H54 (cell line): ENCODE data around the gene PRR16.
"Not testable (repeated sequence)": the region's sequence is repeated elsewhere in the genome, so short reads cannot be mapped to it uniquely, and the experiment has no call there.

ENCODE experiments used
- DNase-seq: peaks from one replicate; pipeline ENCODE4 v3.0.0; 2011; ENCODE audit warnings: low spot score, mixed read lengths; ENCODE audit not compliant: insufficient read length
- FAIRE-seq: peaks from 3 replicates; lab custom pipeline; 2011; peaks lifted over from hg19 to GRCh38; lab: Jason Lieb, UNC
- POLR2A ChIP-seq: IDR thresholded peaks from 2 replicates; pipeline ENCODE4 v1.6.1; 2011; ENCODE audit warnings: low read depth, mild to moderate bottlenecking, low read length

Gene PRR16

GRCh38 chr5:120463991-120464626, at the start of gene PRR16:
TSS of gene PRR16 (plus strand) at chr5:120464300.
- DNase-seq (no peak), FAIRE-seq (no peak)
- peak; percentile 41 for TF ChIP-seq POLR2A

- peak; percentile 50 for FAIRE-seq
- no peak for DNase-seq
- TF ChIP-seq POLR2A = no peak
Measured at GRCh38 chr5:120415985-120416384, 48.1 kb upstream of the PRR16 start.

DNA sequence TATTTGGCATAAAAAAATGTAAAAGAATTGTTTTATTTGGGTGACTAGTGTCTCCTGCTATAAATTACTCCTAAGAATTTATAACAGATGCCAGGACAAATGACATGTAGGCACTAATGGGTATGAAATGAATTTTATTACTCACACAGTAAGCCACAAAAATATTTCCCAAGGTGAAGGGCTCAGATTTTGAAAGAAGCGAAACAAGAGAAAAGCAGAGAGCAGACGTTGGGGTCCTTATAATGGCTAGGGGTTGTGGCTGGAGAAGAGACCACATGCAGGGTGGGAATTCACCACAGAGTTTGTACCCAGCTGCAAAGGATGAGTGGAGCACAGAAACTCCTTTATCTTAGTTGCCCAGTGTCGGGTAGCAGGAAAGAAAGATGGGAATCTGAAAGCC, 45.0 kb upstream of the PRR16 start:
- DNase-seq = no peak
- no peak for TF ChIP-seq POLR2A
- FAIRE-seq = peak; percentile 72

GRCh38 chr5:120426633-120427275, 37.3 kb upstream of the PRR16 start:
- DNase-seq, FAIRE-seq: not testable (repeated sequence)

- TF ChIP-seq POLR2A = no peak
- no peak for DNase-seq
- no peak for FAIRE-seq
Measured at GRCh38 chr5:120430572-120430971, 33.5 kb upstream of the PRR16 start.

- no peak for FAIRE-seq
- TF ChIP-seq POLR2A = no peak
- no peak for DNase-seq
Measured at GRCh38 chr5:120432861-120433260, 31.2 kb upstream of the PRR16 start.

- no peak for DNase-seq
- no peak for TF ChIP-seq POLR2A
- FAIRE-seq = no peak
Measured at GRCh38 chr5:120435129-120435528, 29.0 kb upstream of the PRR16 start.

DNA sequence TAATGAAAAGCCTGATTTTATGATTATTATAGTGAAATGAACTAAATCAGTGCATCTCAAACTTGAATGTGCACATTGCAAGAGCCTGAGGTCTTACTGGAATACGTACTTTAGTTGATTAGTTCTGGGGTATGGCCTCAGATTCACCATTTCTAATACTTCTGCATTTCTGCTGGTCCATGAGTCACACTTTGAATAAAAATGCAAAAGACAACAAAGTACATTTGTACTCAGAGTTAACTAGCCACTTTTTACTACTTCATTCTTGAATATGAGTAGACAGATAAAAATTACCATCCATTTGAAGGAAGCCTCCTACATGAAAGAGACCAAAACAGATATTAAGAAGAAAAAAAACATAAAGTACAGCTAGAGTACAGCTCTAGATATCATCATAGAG, 27.1 kb upstream of the PRR16 start:
- no peak for DNase-seq
- FAIRE-seq = no peak
- TF ChIP-seq POLR2A = no peak

DNA sequence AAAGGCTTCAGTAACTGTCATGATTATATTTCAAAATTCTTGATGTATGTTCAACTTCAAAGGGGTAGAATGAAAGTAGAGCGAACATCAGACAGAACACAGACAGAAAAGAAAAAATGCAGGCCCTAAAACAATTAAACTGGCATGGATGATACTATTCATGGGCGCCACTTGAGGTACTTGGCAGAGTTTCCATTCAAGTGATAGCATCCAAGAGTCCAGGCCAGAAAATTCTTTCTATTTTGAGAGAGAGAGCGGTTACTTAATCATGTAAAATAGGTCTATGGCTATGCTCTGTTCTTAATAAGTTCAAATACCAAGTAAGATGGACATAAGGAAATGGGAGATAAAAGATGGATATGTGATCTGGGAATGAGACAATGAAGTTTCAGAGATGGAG, 21.4 kb upstream of the PRR16 start:
- no peak for FAIRE-seq
- TF ChIP-seq POLR2A = no peak

GRCh38 chr5:120443607-120444006, 20.5 kb upstream of the PRR16 start:
- TF ChIP-seq POLR2A = no peak
- DNase-seq (no peak), FAIRE-seq (no peak)

More for the DNA sequence above, 21.4 kb upstream of the PRR16 start:
- DNase-seq = no peak

DNA sequence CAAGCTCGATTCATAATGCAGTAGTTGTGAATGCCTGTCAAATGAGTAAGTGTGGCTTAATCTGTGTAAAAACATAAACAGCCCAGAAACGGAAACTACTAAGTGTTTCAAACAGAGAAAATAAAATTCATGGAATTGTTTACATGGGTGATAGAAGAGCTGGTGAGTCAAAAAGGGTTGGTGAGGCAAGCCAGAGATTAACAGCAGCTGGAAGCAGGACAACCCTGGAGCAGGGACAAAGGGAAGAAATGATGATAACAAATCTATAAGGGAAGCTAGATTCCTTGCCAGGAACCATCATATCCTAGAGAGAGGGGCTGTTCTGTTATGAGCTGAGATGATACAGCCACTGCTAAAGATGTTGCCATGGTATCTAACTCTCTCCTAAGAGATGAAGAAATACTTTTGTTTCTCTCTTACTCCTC, 18.0 kb upstream of the PRR16 start:
- DNase-seq = no peak
- FAIRE-seq = peak; percentile 89
- no peak for TF ChIP-seq POLR2A

- no peak for TF ChIP-seq POLR2A
- FAIRE-seq (no peak), DNase-seq (no peak)
Measured at GRCh38 chr5:120446901-120447300, 17.2 kb upstream of the PRR16 start.

DNA sequence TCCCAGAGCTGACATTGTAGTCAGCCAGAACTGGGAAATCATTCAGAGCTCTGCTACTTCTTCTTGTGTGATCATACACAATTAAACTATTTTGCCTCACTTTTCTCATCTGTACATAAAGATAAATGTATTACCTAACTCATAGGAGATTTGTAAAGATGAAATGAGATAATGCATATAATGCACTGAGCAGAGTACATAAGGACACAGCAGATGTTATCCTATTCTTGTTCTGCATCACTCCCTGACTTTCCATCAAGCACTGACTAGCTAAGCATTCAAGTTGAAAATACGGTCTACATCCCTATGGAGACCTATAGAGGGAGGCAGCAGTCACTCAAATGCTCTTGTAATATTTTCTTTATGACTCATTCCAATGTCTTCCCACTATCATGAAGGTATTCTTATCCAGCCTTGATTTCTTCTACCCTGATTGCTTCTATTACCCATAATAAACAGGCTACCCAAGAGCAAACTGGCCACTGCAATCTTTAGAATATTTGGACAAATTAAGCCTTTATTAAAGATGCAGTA, 16.3 kb upstream of the PRR16 start:
- DNase-seq (no peak), FAIRE-seq (no peak)
- no peak for TF ChIP-seq POLR2A

GRCh38 chr5:120449501-120449900, 14.6 kb upstream of the PRR16 start:
- FAIRE-seq (no peak), DNase-seq (no peak)
- TF ChIP-seq POLR2A = no peak

DNA sequence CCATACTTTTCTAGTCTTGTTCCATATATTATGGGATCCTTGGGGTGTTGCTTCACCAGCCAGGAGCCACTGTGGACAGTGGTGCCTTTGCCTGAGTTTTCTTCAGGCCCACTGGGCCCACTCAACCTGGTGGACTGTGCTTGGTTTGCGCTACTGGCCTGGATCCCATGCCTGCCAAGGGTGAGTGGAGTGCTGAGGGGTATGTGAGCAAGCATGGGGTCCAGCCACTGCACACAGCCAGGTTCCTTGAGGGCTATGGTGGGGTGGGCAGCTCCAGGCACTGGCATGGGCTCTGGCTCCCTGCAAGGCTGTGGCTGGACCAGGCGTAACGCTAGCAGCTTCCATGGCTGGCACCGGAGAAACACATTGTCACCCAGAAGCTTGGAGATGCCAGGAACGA, 13.2 kb upstream of the PRR16 start:
- no peak for DNase-seq
- TF ChIP-seq POLR2A = 0 out of 2 replicates have a peak, but pooled peaks have one; percentile 6
- no peak for FAIRE-seq

DNA sequence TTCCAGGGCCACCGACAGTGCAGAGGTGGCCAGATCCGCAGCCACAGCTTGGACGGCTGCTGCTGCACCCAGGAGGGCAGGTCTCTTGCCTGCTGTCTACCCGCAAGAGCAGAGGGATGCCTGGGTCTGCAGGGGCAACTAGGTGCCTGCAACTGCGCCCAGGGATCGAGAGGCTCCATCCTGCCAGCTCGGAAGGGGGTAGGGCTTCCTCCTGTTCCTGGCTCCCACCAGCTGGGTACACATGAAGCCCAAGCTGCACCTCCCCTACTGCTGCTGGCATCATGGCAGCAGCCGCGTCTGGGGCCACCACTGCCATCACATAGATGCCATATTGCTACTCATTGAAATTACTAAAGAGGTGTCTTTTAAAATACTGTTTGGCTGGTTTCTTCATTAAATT, 12.7 kb upstream of the PRR16 start:
- TF ChIP-seq POLR2A = no peak
- FAIRE-seq (no peak), DNase-seq (no peak)
